A673 (cell line): ENCODE measurements around the gene GJC2. TPM values are rescaled to one million over a fixed set of nuclear protein-coding genes. Genes with fewer than 3 reads are reported as not detected.

ENCODE experiments used
- BruUV-seq: library from RNA; stranded (reverse); fragments of 400-500 nt; replicated peaks from 2 replicates; lab custom pipeline; 2021; lab: Mats Ljungman, UMichigan
- CTCF ChIA-PET: fragments of 300-600 bp; sonication (Branson Sonifier 250); formaldehyde crosslinking; loops from one replicate; lab custom pipeline; 2022; ENCODE audit warnings: antibody characterized with exemption; lab: Charles Lee
- POLR2A ChIA-PET: fragments of 300-600 bp; sonication (Branson Sonifier 250); formaldehyde crosslinking; loops from one replicate; lab custom pipeline; 2022; ENCODE audit warnings: antibody characterized with exemption; ENCODE audit not compliant: low non-redundant PET; lab: Charles Lee
- DNase-seq: peaks from one replicate; pipeline ENCODE4 v3.0.0-alpha.2; 2015; ENCODE audit warnings: low spot score
- H3K27ac ChIP-seq: fragments of 200-600 bp; sonication (generic); 2 replicates; pipeline ENCODE4 v1.5.1; 2016; ENCODE audit warnings: mixed run types, low read depth, mild to moderate bottlenecking, mixed read lengths, antibody characterized with exemption, low read length; ENCODE audit not compliant: poor library complexity, severe bottlenecking
- H3K27me3 ChIP-seq: fragments of 200-600 bp; sonication (generic); replicated peaks from 2 replicates; pipeline ENCODE4 v1.6.1; 2017; ENCODE audit warnings: mixed run types, low read depth, mild to moderate bottlenecking, mixed read lengths, antibody characterized with exemption, low read length; ENCODE audit not compliant: insufficient read depth, poor library complexity
- H3K36me3 ChIP-seq: fragments of 200-600 bp; sonication (generic); 2 replicates; pipeline ENCODE4 v1.6.1; 2016; ENCODE audit warnings: mixed run types, mild to moderate bottlenecking, mixed read lengths, antibody characterized with exemption, low read length; ENCODE audit not compliant: insufficient read depth, poor library complexity, severe bottlenecking
- H3K4me1 ChIP-seq: fragments of 200-600 bp; sonication (generic); 2 replicates; pipeline ENCODE4 v1.6.1; 2017; ENCODE audit warnings: mixed run types, mild to moderate bottlenecking, mixed read lengths, antibody characterized with exemption, low read length; ENCODE audit not compliant: insufficient read depth, poor library complexity, severe bottlenecking
- H3K4me3 ChIP-seq: fragments of 200-600 bp; sonication (generic); 2 replicates; pipeline ENCODE4 v1.5.1; 2016; ENCODE audit warnings: low read depth, mixed run types, mild to moderate bottlenecking, mixed read lengths, low read length; ENCODE audit not compliant: poor library complexity, severe bottlenecking
- H3K9me3 ChIP-seq: fragments of 200-600 bp; sonication (generic); 2 replicates; pipeline ENCODE4 v1.6.1; 2016; ENCODE audit warnings: mixed run types, low read depth, mild to moderate bottlenecking, mixed read lengths, antibody characterized with exemption, low read length; ENCODE audit not compliant: poor library complexity, severe bottlenecking
- EZH2 ChIP-seq: fragments of 200-600 bp; sonication (generic); IDR thresholded peaks from 2 replicates; pipeline ENCODE4 v1.6.1; 2017; ENCODE audit warnings: borderline replicate concordance, low read depth, mild to moderate bottlenecking, mixed read lengths, antibody characterized with exemption, low read length; ENCODE audit not compliant: poor library complexity, severe bottlenecking
- intact Hi-C: fragments of 100-400 bp; cut with micrococcal nuclease; formaldehyde crosslinking; loops from one replicate; pipeline ENCODE4 v1.10.0; 2022; ENCODE audit not compliant: unreplicated experiment
- total RNA-seq: library from RNA; stranded (reverse); gene quantifications from 2 replicates; pipeline ENCODE4 v1.2.3, GENCODE V29; 2021
- TF ChIP-seq, protein P1 (sequence below): fragments of 300-800, 200-600 bp; sonication (generic); conservative IDR thresholded peaks from 2 replicates; pipeline ENCODE4 v1.5.1; 2017; ENCODE audit warnings: low read depth, mild to moderate bottlenecking, antibody characterized with exemption, low read length, moderate library complexity, mixed read lengths

The GJC2 gene
- total RNA-seq, 1 experiment from 2014 or later, result 0.97 TPM

DNA sequence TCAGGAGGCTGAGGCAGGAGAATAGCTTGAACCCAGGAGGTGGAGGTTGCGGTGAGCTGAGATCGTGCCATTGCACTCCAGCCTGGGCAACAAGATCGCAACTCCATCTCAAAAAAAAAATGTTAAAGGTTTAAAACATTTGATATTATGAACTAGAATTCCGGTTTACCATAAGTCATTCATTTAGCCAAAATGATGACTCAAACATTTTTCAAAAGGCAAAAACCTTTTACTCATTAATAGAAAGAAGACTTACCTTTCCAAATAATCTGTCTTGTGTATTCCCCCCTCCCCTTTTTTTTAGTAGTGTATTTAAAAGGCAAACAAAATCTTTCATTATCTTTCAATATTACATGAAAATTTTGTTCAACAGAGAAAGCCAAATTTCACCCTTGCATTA lies 32.4 kb upstream of the GJC2 start:
- CTCF ChIA-PET, result no interaction called here
- H3K27me3 ChIP-seq, result no peaks in the 10 kb centered on the region
- no TSS peak for BruUV-seq
- DNase-seq, result no peak
- peaks cover 27% of the 10 kb centered on the region for H3K9me3 ChIP-seq
- H3K36me3 ChIP-seq, result no peaks in the 10 kb centered on the region
- TF ChIP-seq, protein P1, sequence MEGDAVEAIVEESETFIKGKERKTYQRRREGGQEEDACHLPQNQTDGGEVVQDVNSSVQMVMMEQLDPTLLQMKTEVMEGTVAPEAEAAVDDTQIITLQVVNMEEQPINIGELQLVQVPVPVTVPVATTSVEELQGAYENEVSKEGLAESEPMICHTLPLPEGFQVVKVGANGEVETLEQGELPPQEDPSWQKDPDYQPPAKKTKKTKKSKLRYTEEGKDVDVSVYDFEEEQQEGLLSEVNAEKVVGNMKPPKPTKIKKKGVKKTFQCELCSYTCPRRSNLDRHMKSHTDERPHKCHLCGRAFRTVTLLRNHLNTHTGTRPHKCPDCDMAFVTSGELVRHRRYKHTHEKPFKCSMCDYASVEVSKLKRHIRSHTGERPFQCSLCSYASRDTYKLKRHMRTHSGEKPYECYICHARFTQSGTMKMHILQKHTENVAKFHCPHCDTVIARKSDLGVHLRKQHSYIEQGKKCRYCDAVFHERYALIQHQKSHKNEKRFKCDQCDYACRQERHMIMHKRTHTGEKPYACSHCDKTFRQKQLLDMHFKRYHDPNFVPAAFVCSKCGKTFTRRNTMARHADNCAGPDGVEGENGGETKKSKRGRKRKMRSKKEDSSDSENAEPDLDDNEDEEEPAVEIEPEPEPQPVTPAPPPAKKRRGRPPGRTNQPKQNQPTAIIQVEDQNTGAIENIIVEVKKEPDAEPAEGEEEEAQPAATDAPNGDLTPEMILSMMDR, result no peak
- TF ChIP-seq EZH2, result no peak
- no peak overlapping the region for H3K4me3 ChIP-seq
- intact Hi-C loops, result no loop called here
- H3K4me1 ChIP-seq, result no peaks in the 10 kb centered on the region
- no peak overlapping the region for H3K27ac ChIP-seq
- POLR2A ChIA-PET, result no interaction called here

DNA sequence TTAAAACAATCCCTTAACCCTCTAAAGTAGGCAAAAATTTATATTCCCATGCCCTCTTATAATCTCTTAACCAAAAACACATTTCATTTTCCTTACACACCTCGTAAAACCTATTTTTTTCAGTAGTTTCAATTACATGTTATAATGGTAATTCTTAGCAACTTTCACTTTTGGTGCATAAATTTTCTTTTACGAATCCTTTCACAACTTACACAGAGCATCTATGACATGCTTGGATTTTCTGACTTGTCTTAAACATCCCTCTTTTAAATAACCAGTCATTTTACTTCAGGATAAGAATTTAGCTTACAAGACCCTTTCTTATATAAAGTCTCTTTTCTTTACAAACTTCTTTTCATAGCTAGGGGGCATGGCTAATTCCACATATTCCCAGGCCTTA lies 31.7 kb upstream of the GJC2 start:
- ChIA-PET POLR2A (no interaction called here), CTCF (no interaction called here)
- Histone ChIP-seq H3K4me3 (no peak overlapping the region), H3K36me3 (no peaks in the 10 kb centered on the region), H3K4me1 (no peaks in the 10 kb centered on the region), H3K9me3 (peaks cover 27% of the 10 kb centered on the region), H3K27me3 (no peaks in the 10 kb centered on the region), H3K27ac (no peak overlapping the region)
- TF ChIP-seq, protein P1, result no peak
- TF ChIP-seq EZH2, result no peak
- intact Hi-C loops, result no loop called here
- BruUV-seq, result no TSS peak
- DNase-seq, result no peak

DNA sequence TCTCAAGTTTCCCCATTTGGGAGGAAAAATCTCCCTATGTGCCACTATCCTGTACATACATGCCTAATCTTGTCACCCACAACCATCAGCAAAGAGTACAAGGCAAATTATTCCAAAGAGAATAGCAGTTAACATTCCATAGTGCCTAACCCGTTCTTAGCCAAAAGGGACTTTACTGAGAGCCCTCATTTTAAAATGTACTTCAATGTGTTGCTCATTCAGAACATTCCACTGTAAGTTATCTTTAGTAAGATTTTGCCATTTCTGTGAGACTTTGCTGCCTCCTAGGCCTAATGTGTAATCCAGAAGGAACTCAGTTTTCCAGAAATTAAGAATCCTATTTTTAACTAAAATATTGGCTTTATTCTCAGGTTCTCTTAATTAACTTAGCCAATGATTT lies 29.4 kb upstream of the GJC2 start:
- H3K4me3 ChIP-seq, result no peak overlapping the region
- H3K27ac ChIP-seq, result no peak overlapping the region
- intact Hi-C loops, result no loop called here
- BruUV-seq, result no TSS peak
- peaks cover 27% of the 10 kb centered on the region for H3K9me3 ChIP-seq
- DNase-seq, result no peak
- CTCF ChIA-PET, result no interaction called here
- POLR2A ChIA-PET, result interaction anchor here (0.6 kb wide), 1 partner anchor 23 kb away, joined by 3 read pairs; no protein-coding TSS in a partner anchor
- H3K27me3 ChIP-seq, result no peaks in the 10 kb centered on the region
- H3K36me3 ChIP-seq, result no peaks in the 10 kb centered on the region
- no peaks in the 10 kb centered on the region for H3K4me1 ChIP-seq
- TF ChIP-seq, protein P1, result no peak
- TF ChIP-seq EZH2, result no peak
